OCI-LY1 (cell line): ENCODE data around the gene APOC4.

Experiments
- EZH2 ChIP-seq: fragments of 200-600 bp; sonication (generic), shearing (Covaris generic); IDR thresholded peaks from 2 replicates; pipeline ENCODE4 v1.8.0; 2017; ENCODE audit warnings: borderline replicate concordance, mixed run types, mild to moderate bottlenecking, antibody characterized with exemption, low read length, moderate library complexity, mixed read lengths
- TF ChIP-seq, protein P1 (sequence below): fragments of 200-600 bp; sonication (generic), shearing (Covaris generic); IDR thresholded peaks from 2 replicates; pipeline ENCODE4 v1.5.1; 2017; ENCODE audit warnings: mild to moderate bottlenecking, antibody characterized with exemption, low read length, moderate library complexity, mixed read lengths

DNA sequence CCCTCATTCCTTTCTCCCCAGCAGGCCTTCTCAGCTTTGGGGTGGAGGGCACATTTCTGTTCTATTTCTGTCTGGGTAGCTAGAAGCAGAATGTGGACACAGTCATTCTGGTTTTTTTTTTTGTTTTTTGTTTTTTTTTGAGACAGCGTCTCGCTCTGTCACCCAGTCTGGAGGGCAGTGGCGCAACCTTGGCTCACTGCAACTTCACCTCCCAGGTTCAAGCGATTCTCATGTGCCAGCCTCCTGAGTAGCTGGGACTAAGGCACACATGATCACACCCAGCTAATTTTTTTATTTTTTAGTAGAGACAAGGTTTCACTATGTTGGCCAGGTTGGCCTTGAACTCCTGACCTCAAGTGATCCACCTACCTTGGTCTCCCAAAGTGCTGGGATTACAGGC, 33.4 kb downstream of the APOC4 start:
- TF ChIP-seq, protein P1, sequence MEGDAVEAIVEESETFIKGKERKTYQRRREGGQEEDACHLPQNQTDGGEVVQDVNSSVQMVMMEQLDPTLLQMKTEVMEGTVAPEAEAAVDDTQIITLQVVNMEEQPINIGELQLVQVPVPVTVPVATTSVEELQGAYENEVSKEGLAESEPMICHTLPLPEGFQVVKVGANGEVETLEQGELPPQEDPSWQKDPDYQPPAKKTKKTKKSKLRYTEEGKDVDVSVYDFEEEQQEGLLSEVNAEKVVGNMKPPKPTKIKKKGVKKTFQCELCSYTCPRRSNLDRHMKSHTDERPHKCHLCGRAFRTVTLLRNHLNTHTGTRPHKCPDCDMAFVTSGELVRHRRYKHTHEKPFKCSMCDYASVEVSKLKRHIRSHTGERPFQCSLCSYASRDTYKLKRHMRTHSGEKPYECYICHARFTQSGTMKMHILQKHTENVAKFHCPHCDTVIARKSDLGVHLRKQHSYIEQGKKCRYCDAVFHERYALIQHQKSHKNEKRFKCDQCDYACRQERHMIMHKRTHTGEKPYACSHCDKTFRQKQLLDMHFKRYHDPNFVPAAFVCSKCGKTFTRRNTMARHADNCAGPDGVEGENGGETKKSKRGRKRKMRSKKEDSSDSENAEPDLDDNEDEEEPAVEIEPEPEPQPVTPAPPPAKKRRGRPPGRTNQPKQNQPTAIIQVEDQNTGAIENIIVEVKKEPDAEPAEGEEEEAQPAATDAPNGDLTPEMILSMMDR: no peak
- no peak for TF ChIP-seq EZH2
